Measurements from ENCODE around the gene NRL. TPM values are rescaled to one million over a fixed set of nuclear protein-coding genes. Genes with fewer than 3 reads are reported as not detected.

NRL gene
- total RNA-seq, 1 experiment from 2014 or later, result 2.5 TPM

GRCh38 chr14:24071144-24071697 is 43.5 kb downstream of the NRL start, which contains the start of gene CPNE6:
Gene CPNE6, plus strand, starts transcription at chr14:24071562. Its CDS starts 1,375 bp downstream, at chr14:24072937.
- Histone ChIP-seq H2BK5ac (ENCODE audit: insufficient read length, low read length) (no peak within 1 kb of the TSS), H3K27me3 (ENCODE audit: insufficient read depth, low read length) (no peaks in the 10 kb centered on the region), H3K79me2 (ENCODE audit: insufficient read depth, low read length) (no peaks in the 10 kb centered on the region), H2BK12ac (ENCODE audit: insufficient read length, low read depth, low read length) (no peak within 1 kb of the TSS), H2BK15ac (ENCODE audit: low read depth, low read length) (no peak within 1 kb of the TSS), H3K23me2 (ENCODE audit: insufficient read length, low read depth, low read length, poor library complexity, severe bottlenecking) (no peaks in the 10 kb centered on the region), H3K18ac (ENCODE audit: insufficient read length, low read depth, low read length) (no peak within 1 kb of the TSS), H3K23ac (ENCODE audit: insufficient read length, low read depth, low read length) (no peak within 1 kb of the TSS), H2BK120ac (ENCODE audit: low read depth, low read length, poor library complexity, severe bottlenecking) (no peak within 1 kb of the TSS), H3K4me2 (ENCODE audit: insufficient read depth, insufficient read length, low read length) (no peak within 1 kb of the TSS), H3K56ac (ENCODE audit: insufficient read length, low read depth, low read length) (no peak within 1 kb of the TSS), H2BK20ac (ENCODE audit: low read depth, low read length, poor library complexity, severe bottlenecking) (no peak within 1 kb of the TSS), H3K9ac (ENCODE audit: extremely low read depth, insufficient read length, low read length) (no peak within 1 kb of the TSS), H3K14ac (ENCODE audit: insufficient read depth, low read length) (no peak within 1 kb of the TSS; the same call in 1 of the 2 replicates), H4K91ac (ENCODE audit: insufficient read length, low read depth, low read length) (no peak within 1 kb of the TSS), H3T11ph (ENCODE audit: low read length) (no peak within 1 kb of the TSS), H3K4me1 (ENCODE audit: insufficient read depth, low read length) (no peaks in the 10 kb centered on the region), H3K9me3 (ENCODE audit: control insufficient read depth, low read depth, low read length) (no peaks in the 10 kb centered on the region), H4K8ac (replicated peaks; ENCODE audit: insufficient read length, low read depth, low read length) (no peak within 1 kb of the TSS), H4K20me1 (ENCODE audit: control insufficient read depth, insufficient read depth, insufficient read length) (no peaks in the 10 kb centered on the region), H2AK5ac (ENCODE audit: insufficient read length, low read length) (no peak within 1 kb of the TSS), H3K27ac (ENCODE audit: insufficient read length, low read depth, low read length) (no peak within 1 kb of the TSS), H3K79me1 (ENCODE audit: insufficient read depth, low read depth, low read length, poor library complexity, severe bottlenecking) (no peaks in the 10 kb centered on the region), H4K5ac (ENCODE audit: insufficient read length, low read depth, low read length) (no peak within 1 kb of the TSS), H3K4ac (ENCODE audit: low read depth, low read length) (no peak within 1 kb of the TSS), H2AFZ (ENCODE audit: low read length) (no peak within 1 kb of the TSS)
- Mint-ChIP-seq H3K27me3 (ENCODE audit: low read depth) (no peaks in the 10 kb centered on the region; the same call in none of the 2 replicates), H3K36me3 (ENCODE audit: insufficient read depth in 1 of 3, low read depth in 3 of 3) (no peaks in the 10 kb centered on the region), H3K27ac (peak within 1 kb of the TSS in 1 of 3 experiments; percentile 40; a peak in 2 of 7 replicates), H3K4me1 (peaks cover 5 to 6% of the 10 kb centered on the region in 2 experiments; a peak in 2 of 4 replicates), H3K9me3 (no peaks in the 10 kb centered on the region), H3K4me3 (peak within 1 kb of the TSS in 1 of 2 experiments; percentile 32; a peak in 1 of 5 replicates)
- DNase-seq, result no peak
- no CpG with 5 or more reads among the region's 19 CpGs for WGBS (ENCODE audit: extremely low coverage, insufficient read length, low lambda C conversion rate)
- TF ChIP-seq CTCF (conservative IDR thresholded peaks at IDR 0.05), result no peak

Measured in H9 (cell line).